Medulla oblongata (tissue), 1 donor: Measurements from ENCODE around the gene MAP4K5.
A peak's percentile ranks its signal among the peaks of the same experiment; 100 is the strongest.
"Not testable (repeated sequence)": the region's sequence is repeated elsewhere in the genome, so short reads cannot be mapped to it uniquely, and the experiment has no call there.

ENCODE experiments used
- DNase-seq: peaks from one replicate; pipeline ENCODE4 v3.0.0-alpha.2; 2015; ENCODE audit errors: extremely low spot score

MAP4K5 gene

DNA sequence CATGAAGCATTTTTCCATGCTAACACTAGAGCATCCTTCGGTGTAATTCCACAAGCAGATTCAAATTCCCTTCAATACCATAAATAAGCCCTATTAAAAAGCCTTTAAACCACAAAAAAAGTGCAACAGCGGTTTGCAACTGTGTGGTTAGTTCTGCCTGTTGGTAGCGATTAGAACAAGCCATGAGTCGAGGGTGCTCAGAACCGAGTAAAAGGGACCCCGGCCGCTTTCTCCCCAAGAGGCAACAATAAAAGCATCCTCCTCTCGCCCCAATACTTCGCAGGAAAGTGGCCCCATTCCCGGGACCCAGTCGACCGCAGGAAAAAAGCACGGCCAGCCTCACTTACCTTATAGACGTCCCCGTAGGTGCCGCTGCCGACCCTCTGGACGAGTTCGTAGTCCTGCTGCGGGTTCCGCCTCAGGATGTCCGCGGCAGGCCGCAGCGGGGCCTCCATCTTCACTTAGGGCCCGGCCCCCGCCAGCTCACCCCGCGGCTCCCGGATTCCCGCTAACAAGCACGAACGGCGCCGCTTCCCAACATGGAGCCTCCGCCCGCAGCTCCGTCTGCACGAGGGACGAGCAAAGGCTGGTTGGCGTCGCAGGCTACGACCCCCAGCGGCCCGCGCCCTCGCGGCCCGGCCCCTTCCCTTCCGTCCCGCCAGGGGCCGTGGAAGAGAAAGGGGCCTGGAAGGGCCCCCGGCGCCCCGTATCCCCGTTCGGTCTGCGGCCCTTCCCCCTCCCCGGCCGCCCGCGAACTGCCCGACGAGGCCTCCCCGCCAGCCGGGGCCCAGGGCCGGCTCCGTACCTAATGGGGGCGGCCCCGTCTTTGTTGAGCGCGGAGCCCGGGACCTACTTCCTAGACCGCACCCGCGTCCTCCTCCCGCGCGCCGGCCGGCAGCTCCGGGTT, 521 bp downstream of the MAP4K5 start:
- DNase-seq: peak; percentile 46

DNA sequence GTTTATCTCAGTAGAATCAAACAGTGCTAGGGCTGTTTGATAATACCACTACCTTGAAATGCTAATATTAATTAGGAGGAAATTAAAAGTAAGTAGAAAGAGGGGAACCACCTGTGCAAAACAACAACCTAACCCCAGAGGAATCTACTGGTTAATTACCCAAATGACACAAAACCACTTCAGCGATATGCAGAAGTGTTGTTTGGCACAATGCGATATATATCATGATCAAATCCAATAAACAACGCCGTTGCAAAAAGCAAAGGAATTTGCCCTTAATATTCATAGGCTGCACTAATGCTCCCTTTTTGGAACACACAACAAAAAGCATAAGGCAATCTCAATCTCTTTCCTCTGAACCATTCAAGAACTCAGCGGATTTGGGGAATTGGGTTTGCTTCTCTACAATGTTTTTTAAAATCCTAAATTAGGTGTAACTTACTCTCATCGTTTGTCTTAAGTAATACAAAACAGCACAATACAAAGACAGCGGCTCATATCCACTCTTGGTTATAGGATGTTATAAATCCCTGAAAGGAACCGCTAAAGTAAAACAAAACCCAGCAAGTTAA, 1.5 kb downstream of the MAP4K5 start:
- DNase-seq: peak; percentile 37

DNA sequence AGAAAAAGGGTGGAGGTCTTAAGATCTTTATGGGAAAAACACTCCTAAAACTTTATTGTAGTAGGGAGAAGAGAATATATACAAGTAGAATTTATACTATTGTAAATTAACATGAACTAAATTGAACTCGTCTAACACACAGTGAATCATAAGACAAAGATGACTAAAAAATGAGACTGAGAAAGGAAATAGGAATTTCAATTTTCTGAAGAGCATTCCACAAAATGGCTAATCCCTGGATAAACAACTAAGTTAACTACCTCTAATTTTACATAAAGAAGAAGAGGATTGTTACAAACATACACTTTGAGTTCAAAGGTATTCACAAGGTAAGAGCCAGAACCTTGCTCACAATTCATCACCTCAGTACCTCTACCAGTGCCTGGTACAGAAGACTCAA, 2.0 kb downstream of the MAP4K5 start:
- no peak for DNase-seq

- no peak for DNase-seq
Observed at GRCh38 chr14:50529288-50530179, 2.8 kb downstream of the MAP4K5 start.

GRCh38 chr14:50528000-50528399, 4.4 kb downstream of the MAP4K5 start:
- DNase-seq: no peak

GRCh38 chr14:50524731-50525515, 7.4 kb downstream of the MAP4K5 start:
- no peak for DNase-seq

GRCh38 chr14:50524060-50524459, 8.3 kb downstream of the MAP4K5 start:
- DNase-seq: no peak

GRCh38 chr14:50523271-50524041, 8.9 kb downstream of the MAP4K5 start:
- DNase-seq: no peak

DNA sequence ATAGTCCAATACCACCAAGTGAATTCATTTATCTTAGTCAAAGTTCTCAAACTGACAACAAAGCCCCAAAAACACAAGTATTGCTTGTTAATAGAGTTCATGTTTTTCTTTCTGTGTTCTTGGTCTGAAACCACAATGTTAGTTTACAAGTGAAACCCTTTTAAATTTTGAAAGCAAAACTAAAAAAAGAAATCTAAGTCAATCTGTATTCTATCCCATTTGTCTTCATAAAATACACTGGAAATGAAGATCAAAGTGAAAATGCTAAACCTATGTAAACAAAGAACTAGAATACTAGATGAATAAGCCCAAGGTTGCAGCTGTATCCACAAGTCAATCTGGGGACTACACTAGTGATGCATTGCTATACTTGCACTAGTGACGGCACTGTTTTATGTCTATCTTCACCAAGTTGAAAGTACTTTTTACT, 10.4 kb downstream of the MAP4K5 start:
- no peak for DNase-seq

- no peak for DNase-seq
Observed at GRCh38 chr14:50520947-50521815, 11.2 kb downstream of the MAP4K5 start.

GRCh38 chr14:50516091-50516490, 16.3 kb downstream of the MAP4K5 start:
- DNase-seq: no peak

DNA sequence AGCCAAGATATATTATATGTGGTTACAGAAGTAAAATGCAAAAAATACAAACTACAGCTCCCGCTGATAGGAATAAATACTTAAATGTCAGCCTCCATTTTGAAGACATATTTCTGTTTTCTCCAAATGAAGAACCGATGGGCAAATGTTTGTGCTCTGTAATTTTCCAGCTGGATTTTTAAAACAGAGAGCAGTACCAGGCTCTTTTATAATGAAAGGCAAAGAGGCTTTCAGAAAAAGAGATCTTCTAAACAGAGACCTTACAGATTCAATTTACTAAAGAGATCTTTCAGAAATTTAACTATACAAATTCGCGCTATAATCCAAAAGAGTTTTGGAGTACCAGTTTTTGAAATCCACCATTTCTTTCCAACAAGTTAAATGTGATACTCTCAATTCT, 19.9 kb downstream of the MAP4K5 start:
- peak; percentile 64 for DNase-seq

- DNase-seq: no peak
Observed at GRCh38 chr14:50510157-50510556, 22.2 kb downstream of the MAP4K5 start.

DNA sequence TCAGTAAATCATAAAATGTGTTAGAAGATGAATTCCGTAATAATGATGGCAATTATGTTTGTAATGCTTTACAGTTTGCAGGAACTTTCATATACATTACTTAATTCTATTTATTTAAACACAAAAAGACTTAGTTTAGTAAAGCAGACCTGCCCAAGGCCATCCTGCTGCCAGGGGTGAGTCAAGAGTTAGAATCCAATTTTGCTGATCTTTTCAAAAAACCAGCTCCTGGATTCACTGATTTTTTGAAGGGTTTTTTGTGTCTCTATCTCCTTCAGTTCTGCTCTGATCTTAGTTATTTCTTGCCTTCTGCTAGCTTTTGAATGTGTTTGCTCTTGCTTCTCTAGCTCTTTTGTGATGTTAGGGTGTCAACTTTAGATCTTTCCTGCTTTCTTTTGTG, 25.3 kb downstream of the MAP4K5 start:
- DNase-seq: not testable (repeated sequence)

DNA sequence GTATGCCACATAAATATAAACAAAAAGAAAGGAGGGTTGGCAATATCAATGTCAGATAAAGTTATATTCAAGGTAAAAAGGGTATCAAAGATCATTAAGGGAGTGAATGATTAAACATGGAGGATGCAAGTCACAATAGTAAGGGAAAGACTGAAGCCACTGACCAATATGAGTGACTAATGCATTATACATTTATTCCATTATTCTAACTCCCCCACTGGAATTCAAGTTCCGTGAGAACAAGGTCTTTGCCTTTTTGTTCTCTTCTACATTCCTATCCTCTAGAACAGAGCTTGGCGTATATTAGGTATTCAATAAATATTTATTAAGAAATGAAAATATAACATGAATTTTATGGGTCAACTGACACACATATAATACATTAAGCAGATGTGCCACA, 30.7 kb downstream of the MAP4K5 start:
- no peak for DNase-seq

GRCh38 chr14:50497351-50497750, 35.0 kb downstream of the MAP4K5 start:
- peak; percentile 70 for DNase-seq

DNA sequence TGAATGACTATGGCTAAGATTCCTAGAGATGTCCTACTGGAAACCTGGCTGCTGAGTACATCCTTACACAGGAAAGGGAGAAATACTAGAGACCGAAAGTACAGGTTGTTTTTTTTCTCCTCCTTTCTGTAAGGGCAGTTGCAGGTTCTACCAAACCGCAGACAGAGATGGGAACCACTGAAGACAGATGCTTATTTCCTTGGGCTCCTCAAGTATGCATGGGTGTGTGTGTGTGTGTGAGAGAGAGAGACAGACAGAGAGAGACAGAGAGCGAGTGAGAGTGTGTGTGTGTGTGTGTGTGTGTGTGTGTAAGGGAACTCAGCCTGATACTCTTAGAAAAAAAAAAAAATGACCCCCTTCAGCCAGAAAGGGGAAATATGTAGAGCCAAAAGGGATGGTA, 42.5 kb downstream of the MAP4K5 start:
- no peak for DNase-seq

DNA sequence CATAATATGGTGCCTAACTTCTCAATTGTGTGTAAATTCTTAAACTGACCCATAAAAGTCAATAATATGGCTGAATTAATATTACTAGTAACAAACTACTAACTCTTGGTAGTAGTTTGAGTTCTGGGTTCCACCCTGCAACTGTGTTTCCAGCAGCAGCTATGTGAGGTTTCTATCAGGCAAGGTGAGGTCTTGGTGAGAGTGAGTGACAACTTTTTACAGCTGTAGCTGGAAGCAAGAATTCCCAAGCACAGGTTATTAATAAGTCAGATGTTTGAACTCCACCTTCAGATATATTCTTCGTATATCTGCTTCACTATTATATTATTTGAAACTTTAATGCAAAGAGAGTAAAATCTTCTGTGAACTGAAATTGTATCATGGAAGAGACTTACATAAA, 43.8 kb downstream of the MAP4K5 start:
- DNase-seq: no peak

GRCh38 chr14:50479041-50479440, 53.3 kb downstream of the MAP4K5 start:
- DNase-seq: no peak

DNA sequence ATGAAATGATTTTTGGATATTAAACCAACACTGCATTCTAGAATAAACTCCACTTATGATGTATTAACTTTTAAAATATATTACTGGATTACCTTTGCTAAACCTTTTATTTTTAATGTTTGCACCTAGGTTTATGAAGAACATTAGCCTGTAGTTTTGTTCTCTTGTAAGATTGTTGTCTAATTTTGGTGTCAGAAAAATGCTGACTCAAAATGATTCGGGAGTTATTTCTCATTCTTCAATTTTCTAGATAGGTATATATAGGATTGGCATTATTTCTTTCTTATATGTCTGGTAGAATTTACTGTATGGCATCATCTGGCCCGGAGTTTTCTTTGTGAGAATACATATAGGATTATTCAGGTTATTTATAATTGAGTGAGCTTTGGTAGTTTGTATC, 54.6 kb downstream of the MAP4K5 start:
- DNase-seq: no peak
